Measurements from ENCODE around the gene USPL1.
"Not testable (repeated sequence)": the region's sequence is repeated elsewhere in the genome, so short reads cannot be mapped to it uniquely, and the experiment has no call there.

The USPL1 gene

DNA sequence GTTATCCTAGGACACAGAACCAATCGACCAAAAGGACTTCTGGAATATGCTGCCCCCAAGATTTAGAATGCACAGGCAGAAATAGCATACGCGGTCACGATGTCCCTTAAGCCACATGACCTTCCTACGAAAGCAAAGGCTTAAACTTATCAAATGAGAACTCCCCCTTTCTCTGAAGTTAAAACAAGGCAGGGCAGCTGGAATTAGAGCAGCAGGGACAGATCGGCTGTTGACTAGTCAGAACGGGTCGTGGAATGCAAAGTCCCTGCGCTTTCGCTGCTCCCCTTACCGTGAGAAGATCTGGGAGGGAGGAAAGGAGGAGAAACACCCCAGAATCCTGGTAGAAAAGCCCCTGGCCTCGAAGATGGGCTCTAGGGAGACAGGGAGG lies 799 bp upstream of the USPL1 start:
- DNase-seq = peak; percentile 66

- DNase-seq = no peak
Measured at GRCh38 chr13:30618186-30618929, 638 bp downstream of the USPL1 start.

DNA sequence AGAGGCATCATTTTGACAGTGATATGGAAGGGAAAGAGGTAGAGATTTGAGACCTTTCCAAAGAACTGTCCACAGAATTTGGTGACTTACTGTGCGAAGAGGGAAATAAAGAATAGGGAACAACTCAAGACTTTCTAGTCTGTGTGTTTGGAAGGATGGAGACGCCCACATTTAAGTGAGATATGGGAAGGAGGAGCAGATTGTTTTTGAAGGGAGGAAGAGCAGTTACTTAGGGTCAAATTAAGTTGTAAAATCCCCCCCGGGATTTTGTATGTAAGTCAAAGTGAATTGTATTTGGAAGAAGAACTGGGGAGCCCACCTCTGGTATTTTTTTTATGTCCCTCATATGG lies 1.2 kb downstream of the USPL1 start:
- DNase-seq = no peak

- no peak for DNase-seq
Measured at GRCh38 chr13:30619731-30620130, 2.0 kb downstream of the USPL1 start.

DNA sequence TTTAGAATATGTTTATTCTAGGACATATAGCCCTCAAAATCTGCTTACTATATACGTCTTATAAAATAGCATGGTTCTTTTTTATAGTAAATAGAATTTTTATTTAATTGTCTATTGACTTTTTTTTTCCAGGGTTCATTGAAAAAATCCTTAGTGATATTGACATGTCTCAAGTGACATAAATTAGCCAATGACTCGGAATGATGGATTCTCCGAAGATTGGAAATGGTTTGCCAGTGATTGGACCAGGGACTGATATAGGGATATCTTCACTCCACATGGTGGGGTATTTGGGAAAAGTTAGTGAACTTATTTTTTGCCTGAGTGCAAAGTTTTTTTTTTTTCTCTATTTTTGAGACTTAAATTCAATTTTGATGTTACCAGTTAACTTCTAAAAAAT lies 3.2 kb downstream of the USPL1 start:
- DNase-seq = no peak

DNA sequence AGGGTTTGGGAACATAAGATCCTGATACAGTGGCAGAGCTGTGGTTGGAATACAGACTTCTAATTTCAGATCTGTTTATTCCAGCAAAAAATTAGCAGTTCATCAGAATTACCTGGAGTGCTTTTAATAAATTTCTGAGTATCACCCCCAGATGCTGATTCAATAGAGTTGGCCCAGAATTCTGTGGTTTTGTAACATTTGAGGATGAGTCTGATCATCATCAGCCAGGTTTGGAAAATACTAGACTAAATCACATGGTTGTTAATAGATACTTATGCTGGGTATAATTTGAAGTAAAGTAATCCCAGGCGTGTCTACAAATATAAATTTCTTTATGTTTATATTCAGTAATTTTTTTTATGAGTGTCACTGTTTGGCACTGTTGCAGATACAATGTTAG lies 4.8 kb downstream of the USPL1 start:
- DNase-seq = no peak

DNA sequence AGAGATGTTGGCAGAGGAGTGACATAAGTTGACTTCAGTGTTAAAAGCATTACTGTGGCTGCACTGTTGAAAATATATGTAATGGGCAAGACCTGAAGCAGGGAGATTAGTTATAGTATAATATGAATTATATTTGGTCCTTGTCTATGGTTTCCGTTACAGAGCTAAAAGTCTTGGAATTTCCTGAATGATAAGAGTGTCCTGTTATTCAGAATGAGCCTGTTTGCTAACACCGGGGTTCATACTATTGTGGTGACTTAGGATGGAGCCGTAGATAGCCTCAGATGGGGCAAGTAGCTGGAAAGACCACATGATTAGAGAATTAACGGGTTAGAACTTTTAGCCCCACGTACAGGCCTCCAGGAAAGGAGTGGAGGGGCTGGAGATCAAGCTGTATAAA lies 5.7 kb downstream of the USPL1 start:
- no peak for DNase-seq

- DNase-seq = no peak
Measured at GRCh38 chr13:30624630-30625029, 6.9 kb downstream of the USPL1 start.

GRCh38 chr13:30629527-30629926 lies 11.8 kb downstream of the USPL1 start:
- DNase-seq = no peak

GRCh38 chr13:30633861-30634260 lies 16.1 kb downstream of the USPL1 start:
- no peak for DNase-seq

- no peak for DNase-seq
Measured at GRCh38 chr13:30634838-30635237, 17.1 kb downstream of the USPL1 start.

- DNase-seq = no peak
Measured at GRCh38 chr13:30638301-30638700, 20.6 kb downstream of the USPL1 start.

DNA sequence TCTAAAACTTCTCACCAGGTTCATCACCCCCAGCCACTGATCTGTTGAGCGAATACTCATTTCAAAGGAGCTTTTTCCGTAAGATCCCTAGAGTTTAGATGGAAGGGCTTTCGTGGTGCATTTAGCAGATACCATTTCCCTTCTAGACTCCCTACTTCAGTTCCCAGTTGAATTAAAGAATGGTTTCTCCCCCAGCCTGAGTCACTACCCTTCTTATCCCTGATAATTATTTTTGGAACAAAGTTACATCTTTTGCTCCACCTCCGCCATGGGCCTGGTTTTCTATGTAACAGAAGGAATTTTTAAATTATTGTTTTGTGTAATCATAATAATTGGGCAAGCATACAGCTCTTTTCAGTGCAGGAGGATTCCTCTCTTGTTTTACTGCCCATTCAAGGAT lies 22.0 kb downstream of the USPL1 start:
- DNase-seq = no peak

- not testable (repeated sequence) for DNase-seq
Measured at GRCh38 chr13:30641173-30641572, 23.5 kb downstream of the USPL1 start.

GRCh38 chr13:30645629-30646028 lies 27.9 kb downstream of the USPL1 start:
- no peak for DNase-seq

DNA sequence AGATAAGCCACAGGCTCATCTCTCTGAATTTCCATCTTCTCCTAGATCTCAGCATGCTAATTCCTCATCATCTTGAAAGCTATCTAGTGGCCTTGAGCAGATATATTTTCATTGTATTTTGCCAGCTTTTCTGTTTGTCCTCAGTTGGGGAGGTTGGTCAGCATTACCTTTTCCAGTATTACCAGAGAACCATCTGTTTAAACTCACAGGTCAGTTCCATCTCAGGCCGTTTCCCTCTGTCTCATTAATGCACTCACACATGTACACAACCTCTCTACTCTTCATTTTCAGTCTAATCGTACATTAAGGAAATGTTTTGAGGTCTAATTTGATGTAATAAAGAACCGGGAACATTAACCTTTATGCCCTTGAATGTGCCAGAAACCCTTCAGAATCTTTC lies 29.7 kb downstream of the USPL1 start:
- no peak for DNase-seq

DNA sequence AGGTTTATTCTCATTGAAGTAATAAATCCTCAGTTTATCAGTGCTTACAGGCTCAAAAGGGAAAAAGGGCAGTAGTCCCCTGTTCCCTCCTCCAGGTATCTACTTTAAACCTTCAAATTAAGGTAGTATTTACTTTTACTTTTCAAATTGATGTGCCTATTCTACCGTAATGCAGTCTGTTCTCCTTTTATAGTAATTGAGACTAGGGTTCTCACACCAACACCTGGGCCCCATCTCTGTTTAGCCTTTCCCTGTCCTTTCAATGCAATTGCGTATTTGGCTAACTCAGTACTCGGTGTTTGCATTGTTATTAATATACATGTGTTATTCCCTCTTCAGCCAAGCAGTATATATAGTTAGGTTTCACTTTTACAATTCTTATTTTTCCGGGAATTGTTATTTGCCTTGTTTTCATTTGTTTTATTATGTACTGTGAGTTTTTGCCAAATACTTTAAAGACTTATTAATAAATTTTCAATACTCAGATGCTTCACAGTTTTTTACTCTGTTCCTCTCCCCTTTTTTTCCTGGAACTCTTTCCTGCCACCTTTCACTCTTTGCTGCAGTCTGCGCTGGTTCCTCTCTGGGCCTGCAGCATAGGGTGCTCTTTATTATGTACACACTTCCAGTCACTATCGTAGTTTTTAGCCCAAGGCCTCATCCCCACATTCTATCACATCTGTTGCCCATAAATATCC lies 30.3 kb downstream of the USPL1 start:
- no peak for DNase-seq

- no peak for DNase-seq
Measured at GRCh38 chr13:30648522-30649012, 30.8 kb downstream of the USPL1 start.

GRCh38 chr13:30651648-30652047 lies 33.9 kb downstream of the USPL1 start:
- DNase-seq = not testable (repeated sequence)

DNA sequence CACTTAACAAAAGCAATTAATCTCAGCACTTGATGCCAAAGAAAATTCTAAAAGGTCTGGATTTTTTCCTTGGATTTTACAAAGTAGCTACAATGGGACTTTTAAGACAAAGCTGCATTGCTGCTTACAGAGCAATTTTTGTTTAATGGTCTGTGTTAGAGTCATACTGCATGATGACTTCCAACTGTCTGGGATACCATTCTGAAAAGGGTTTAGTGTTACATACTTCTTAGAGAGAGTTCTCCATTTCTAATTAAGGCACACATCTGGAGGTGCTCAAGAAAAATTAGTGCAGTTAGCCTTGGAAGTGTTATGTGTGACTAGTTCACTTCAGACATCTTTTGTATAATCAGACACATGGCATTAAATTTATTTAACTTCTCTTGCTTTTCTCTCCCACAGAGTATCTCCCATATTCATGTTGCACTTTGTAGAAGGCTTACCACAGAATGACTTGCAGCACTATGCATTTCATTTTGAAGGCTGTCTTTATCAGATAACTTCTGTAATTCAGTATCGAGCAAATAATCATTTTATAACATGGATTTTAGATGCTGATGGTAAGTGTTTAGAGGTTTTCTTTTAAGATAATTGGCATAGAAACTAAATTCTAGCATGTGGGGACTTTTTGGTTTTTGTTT lies 35.1 kb downstream of the USPL1 start:
- DNase-seq = no peak

GRCh38 chr13:30654430-30654829 lies 36.7 kb downstream of the USPL1 start:
- no peak for DNase-seq

GRCh38 chr13:30656178-30656577 lies 38.5 kb downstream of the USPL1 start:
- no peak for DNase-seq

DNA sequence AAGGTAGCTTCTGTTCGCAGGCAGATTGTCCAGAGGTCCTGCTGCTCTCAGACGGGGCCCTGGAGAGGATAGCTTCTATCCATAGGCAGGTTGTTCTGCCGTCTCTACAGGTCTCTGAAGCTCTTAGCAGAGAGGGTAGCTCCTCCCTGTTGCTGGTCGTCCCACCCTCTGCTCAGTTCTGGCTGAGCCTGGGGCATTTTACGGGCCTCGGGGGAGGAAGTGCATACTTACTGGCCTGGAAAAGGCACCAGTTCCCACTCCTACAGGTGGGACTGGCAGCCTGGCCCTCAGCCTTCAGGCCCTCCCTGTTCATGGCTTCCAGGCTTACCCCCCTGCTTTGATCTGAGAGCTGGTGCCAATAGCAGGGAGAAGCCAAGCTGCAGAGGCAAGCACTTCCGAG lies 42.3 kb downstream of the USPL1 start:
- DNase-seq = no peak

GRCh38 chr13:30660796-30661195 lies 43.1 kb downstream of the USPL1 start:
- DNase-seq = no peak
